HUES6 (cell line): ENCODE measurements around the gene WRAP53.

Experiments used
- H3K27ac ChIP-seq: 2 replicates; pipeline ENCODE4 v1.7.0; 2013; ENCODE audit warnings: low read depth, mild to moderate bottlenecking, low read length, inconsistent platforms
- H3K27me3 ChIP-seq: 2 replicates; pipeline ENCODE4 v1.6.1; 2013; ENCODE audit warnings: low read length; ENCODE audit not compliant: control insufficient read depth, insufficient read depth
- H3K36me3 ChIP-seq: 2 replicates; pipeline ENCODE4 v1.6.1; 2013; ENCODE audit warnings: low read length; ENCODE audit not compliant: control insufficient read depth, insufficient read depth
- H3K4me1 ChIP-seq: 2 replicates; pipeline ENCODE4 v1.6.1; 2013; ENCODE audit warnings: low read length; ENCODE audit not compliant: control insufficient read depth, insufficient read depth
- H3K4me3 ChIP-seq: 2 replicates; pipeline ENCODE4 v1.5.1; 2013; ENCODE audit warnings: low read depth, low read length
- H3K9ac ChIP-seq: one replicate; pipeline ENCODE4 v1.6.1; 2013; ENCODE audit warnings: mild to moderate bottlenecking, low read length
- H3K9me3 ChIP-seq: 2 replicates; pipeline ENCODE4 v1.6.1; 2013; ENCODE audit warnings: low read depth, low read length; ENCODE audit not compliant: control insufficient read depth, insufficient read depth

Gene WRAP53

DNA sequence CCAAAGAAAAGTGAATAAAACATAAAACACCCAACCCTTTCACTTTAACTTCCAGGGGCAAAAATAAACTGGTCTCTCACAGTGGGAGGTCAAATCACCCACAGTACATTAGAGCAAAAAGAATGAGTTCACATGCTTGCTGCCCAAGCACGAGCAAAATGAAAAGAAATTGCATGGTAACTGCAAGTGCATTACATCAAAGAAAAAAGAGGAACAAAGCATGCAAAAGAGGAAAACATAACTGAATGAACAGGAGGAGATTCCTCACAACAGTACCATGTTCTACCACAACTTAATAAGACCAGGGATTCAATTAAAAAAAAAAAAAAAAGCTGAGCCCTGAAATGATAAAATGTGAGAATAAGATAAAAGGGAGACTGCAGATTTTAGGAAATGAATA is 41.5 kb downstream of the WRAP53 start:
- no peaks in the 10 kb centered on the region for H3K36me3 ChIP-seq
- no peak overlapping the region for H3K9ac ChIP-seq
- H3K4me3 ChIP-seq = no peak overlapping the region
- H3K27me3 ChIP-seq = peaks cover 7% of the 10 kb centered on the region; the same call in 1 of the 2 replicates
- H3K4me1 ChIP-seq = no peaks in the 10 kb centered on the region
- no peaks in the 10 kb centered on the region for H3K9me3 ChIP-seq
- no peak overlapping the region for H3K27ac ChIP-seq

DNA sequence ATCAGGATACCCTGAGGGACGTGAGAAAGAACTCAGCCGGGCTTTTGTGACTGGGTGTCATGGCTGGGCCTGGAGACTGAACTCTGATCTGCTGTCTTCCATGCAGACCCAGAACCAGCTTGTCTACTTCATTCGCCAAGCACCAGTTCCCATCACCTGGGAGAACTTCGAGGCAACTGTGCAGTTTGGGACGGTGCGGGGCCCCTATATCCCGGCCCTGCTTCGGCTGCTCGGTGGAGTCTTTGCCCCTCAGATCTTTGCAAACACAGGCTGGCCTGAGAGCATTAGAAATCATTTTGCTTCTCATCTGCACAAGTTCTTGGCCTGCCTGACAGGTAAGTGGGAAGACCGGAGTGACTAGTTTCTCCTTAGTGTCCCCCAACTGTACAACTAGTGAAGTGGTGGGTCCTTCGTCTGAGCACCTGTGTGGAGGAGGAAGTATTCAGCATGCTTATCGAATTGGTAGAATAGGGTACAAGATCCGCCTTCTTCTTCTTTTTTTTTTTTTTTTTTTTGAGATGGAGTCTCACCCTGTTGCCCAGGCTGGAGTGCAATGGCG is 44.8 kb downstream of the WRAP53 start:
- Histone ChIP-seq H3K4me1 (no peaks in the 10 kb centered on the region), H3K9me3 (no peaks in the 10 kb centered on the region), H3K4me3 (no peak overlapping the region), H3K27ac (no peak overlapping the region), H3K27me3 (peaks cover 19% of the 10 kb centered on the region; the same call in 1 of the 2 replicates), H3K36me3 (no peaks in the 10 kb centered on the region), H3K9ac (no peak overlapping the region)

DNA sequence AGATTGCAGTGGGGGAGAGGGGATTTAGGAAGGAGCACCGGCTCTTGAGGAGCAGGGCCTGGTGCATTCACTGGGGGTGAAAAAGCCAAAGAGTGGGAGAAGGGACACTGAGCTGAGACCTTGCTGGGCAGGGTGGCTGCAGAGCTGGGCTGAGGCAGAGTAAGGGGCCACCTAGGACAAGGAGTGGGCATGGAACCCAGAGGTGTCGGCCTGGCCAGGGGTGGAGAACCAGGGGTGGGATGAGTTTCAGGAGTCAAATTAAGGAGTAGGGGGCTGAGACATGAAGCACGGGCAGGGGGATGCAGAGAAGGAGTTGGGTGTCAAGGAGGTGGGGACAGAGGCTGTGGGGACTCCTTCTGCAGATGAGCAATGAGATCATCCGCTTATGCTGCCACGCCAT is 49.3 kb downstream of the WRAP53 start:
- H3K4me3 ChIP-seq = no peak overlapping the region
- no peak overlapping the region for H3K9ac ChIP-seq
- H3K4me1 ChIP-seq = no peaks in the 10 kb centered on the region
- H3K36me3 ChIP-seq = no peaks in the 10 kb centered on the region
- H3K9me3 ChIP-seq = no peaks in the 10 kb centered on the region
- H3K27me3 ChIP-seq = peaks cover 34% of the 10 kb centered on the region; the same call in 1 of the 2 replicates
- no peak overlapping the region for H3K27ac ChIP-seq

GRCh38 chr17:7739746-7740145 is 51.5 kb downstream of the WRAP53 start:
- H3K4me3 ChIP-seq = no peak overlapping the region
- H3K27ac ChIP-seq = no peak overlapping the region
- H3K9me3 ChIP-seq = no peaks in the 10 kb centered on the region
- no peak overlapping the region for H3K9ac ChIP-seq
- no peaks in the 10 kb centered on the region for H3K4me1 ChIP-seq
- H3K27me3 ChIP-seq = peaks cover 28% of the 10 kb centered on the region; the same call in 1 of the 2 replicates
- H3K36me3 ChIP-seq = no peaks in the 10 kb centered on the region

DNA sequence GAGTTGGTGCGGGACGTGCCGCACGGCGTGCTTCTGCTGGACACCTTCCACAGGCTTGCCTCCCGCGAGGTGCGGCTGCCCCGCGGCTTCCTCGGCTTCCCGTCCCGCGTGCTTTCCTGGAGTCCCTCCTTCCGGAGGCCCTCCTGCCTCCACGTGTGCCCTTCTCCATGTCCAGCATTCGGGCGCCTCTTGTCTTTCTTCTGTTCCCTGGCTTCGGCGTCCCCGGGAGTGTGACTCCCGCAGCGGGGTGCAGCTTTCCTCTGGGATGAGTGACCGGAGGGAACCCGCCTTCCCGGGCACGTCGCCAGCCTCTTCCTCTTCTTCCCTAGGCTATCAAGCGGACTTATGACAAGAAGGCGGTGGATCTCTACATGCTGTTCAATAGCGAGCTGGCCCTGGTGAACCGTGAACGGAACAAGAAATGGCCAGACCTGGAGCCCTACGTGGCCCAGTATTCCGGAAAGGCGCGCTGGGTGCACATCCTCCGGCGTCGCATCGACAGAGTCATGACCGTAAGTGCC is 52.3 kb downstream of the WRAP53 start:
- Histone ChIP-seq H3K36me3 (no peaks in the 10 kb centered on the region), H3K4me1 (no peaks in the 10 kb centered on the region), H3K4me3 (no peak overlapping the region), H3K27me3 (peaks cover 27% of the 10 kb centered on the region; the same call in 1 of the 2 replicates), H3K9me3 (no peaks in the 10 kb centered on the region), H3K9ac (no peak overlapping the region), H3K27ac (no peak overlapping the region)

GRCh38 chr17:7742729-7743128 is 54.5 kb downstream of the WRAP53 start:
- H3K4me3 ChIP-seq = no peak overlapping the region

GRCh38 chr17:7744416-7744815 is 56.1 kb downstream of the WRAP53 start:
- Histone ChIP-seq H3K4me1 (0 out of 2 replicates have a peak, but pooled peaks cover 3% of the 10 kb centered on the region), H3K9ac (no peak overlapping the region), H3K36me3 (no peaks in the 10 kb centered on the region), H3K27ac (no peak overlapping the region), H3K27me3 (peaks cover 10% of the 10 kb centered on the region; the same call in 1 of the 2 replicates), H3K4me3 (no peak overlapping the region), H3K9me3 (no peaks in the 10 kb centered on the region)

More at GRCh38 chr17:7742729-7743128, 54.5 kb downstream of the WRAP53 start:
- no peaks in the 10 kb centered on the region for H3K9me3 ChIP-seq
- no peak overlapping the region for H3K27ac ChIP-seq
- H3K9ac ChIP-seq = no peak overlapping the region
- 0 out of 2 replicates have a peak, but pooled peaks cover 3% of the 10 kb centered on the region for H3K4me1 ChIP-seq
- peaks cover 18% of the 10 kb centered on the region; the same call in 1 of the 2 replicates for H3K27me3 ChIP-seq
- H3K36me3 ChIP-seq = no peaks in the 10 kb centered on the region

GRCh38 chr17:7745748-7746470 is 57.6 kb downstream of the WRAP53 start:
- no peak overlapping the region for H3K4me3 ChIP-seq
- H3K27me3 ChIP-seq = 0 out of 2 replicates have a peak, but pooled peaks cover under 1% of the 10 kb centered on the region
- H3K9me3 ChIP-seq = 0 out of 2 replicates have a peak, but pooled peaks cover 3% of the 10 kb centered on the region
- 0 out of 2 replicates have a peak, but pooled peaks cover 3% of the 10 kb centered on the region for H3K4me1 ChIP-seq
- H3K36me3 ChIP-seq = no peaks in the 10 kb centered on the region
- H3K27ac ChIP-seq = no peak overlapping the region
- no peak overlapping the region for H3K9ac ChIP-seq

GRCh38 chr17:7747635-7748071 is 59.4 kb downstream of the WRAP53 start:
- Histone ChIP-seq H3K36me3 (no peaks in the 10 kb centered on the region), H3K27ac (no peak overlapping the region), H3K27me3 (no peaks in the 10 kb centered on the region), H3K4me3 (no peak overlapping the region), H3K9ac (no peak overlapping the region), H3K4me1 (0 out of 2 replicates have a peak, but pooled peaks cover 3% of the 10 kb centered on the region), H3K9me3 (0 out of 2 replicates have a peak, but pooled peaks cover 3% of the 10 kb centered on the region)

- Histone ChIP-seq H3K27ac (no peak overlapping the region), H3K9me3 (0 out of 2 replicates have a peak, but pooled peaks cover 3% of the 10 kb centered on the region), H3K27me3 (no peaks in the 10 kb centered on the region), H3K4me3 (no peak overlapping the region), H3K36me3 (no peaks in the 10 kb centered on the region), H3K4me1 (0 out of 2 replicates have a peak, but pooled peaks cover 3% of the 10 kb centered on the region), H3K9ac (no peak overlapping the region)
Measured at GRCh38 chr17:7748076-7748775, 59.9 kb downstream of the WRAP53 start.
